Activated T-cell treated with anti-CD3 and anti-CD28 coated beads for 1 hour (primary cell): ENCODE results near the gene GALK2.
"Not testable (repeated sequence)": the region's sequence is repeated elsewhere in the genome, so short reads cannot be mapped to it uniquely, and the experiment has no call there.

Experiments
- DNase-seq: peaks from one replicate; pipeline ENCODE4 v3.0.0-alpha.2; 2020; ENCODE audit warnings: low read depth

The GALK2 gene

DNA sequence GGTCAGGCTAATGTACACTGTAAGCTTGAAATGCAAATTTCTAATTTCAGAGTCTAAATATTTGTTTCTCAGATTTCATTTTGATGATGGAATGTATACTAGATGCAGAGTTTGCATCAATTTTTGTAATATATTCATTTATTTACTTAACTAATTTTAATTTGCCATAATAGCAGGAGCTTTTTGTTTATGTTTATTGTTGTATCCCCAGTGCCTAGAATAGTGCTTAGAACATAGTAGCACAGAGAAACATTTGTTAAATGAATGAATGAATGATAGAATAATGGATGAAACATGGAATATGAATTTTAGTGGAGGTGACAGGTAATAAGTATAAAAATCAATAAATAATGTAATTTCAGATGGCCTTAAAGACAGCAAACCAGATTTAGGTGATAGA is 5.2 kb upstream of the GALK2 start:
- DNase-seq, result no peak

DNA sequence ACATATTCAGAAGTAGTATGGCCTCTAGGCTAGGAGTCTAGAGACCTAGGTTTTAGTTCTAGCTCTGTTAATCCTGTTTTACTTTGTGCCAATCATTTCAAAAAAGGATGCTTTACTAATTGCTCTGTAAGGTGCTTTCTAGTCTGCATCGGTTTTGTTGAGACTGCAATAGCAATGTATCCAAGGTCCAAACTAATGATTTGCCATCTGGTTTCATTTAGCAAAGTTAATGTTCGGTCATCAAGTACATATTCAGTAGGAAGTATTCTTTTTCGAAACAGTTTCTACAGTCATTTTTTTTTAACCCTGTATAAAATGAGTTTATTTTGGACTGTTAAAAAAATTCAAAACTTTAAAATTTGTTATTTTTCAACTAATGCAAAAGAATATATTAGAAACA is 2.0 kb upstream of the GALK2 start:
- no peak for DNase-seq

DNA sequence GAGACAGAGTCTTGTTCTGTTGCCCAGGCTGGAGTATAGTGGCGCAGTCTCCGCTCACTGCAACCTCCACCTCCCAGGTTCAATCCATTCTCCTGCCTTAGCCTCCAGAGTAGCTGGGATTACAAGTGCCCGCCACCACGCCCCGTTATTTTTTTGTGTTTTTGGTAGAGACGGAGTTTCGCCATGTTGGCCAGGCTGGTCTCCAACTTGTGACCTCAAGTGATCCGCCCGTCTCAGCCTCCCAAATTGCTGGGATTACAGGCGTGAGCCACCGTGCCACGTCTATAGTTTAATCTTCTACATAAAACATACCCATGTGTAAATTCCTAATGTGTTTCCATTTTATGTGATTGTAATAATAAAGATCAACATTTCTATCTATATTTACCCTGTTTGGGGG is 1.7 kb downstream of the GALK2 start:
- DNase-seq, result no peak

DNA sequence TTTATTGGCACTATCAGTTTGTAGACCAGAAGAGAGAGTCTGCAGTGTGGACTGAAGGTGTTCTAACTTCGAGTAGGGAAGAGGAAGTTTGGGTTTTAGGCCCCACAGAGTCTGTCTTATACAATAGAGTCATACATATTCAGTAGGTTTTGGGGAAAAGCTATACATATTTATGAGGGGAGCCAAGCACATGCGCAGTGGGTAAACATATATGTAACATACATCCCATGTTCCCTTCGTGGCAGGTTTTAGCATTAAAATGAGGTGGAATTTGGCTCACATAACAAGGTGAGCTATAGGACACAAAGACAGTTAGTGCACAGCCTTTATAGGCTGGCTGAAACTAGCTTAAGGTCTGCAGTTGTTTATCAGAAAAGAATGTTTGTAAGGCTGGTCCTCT is 4.9 kb downstream of the GALK2 start:
- DNase-seq, result no peak

DNA sequence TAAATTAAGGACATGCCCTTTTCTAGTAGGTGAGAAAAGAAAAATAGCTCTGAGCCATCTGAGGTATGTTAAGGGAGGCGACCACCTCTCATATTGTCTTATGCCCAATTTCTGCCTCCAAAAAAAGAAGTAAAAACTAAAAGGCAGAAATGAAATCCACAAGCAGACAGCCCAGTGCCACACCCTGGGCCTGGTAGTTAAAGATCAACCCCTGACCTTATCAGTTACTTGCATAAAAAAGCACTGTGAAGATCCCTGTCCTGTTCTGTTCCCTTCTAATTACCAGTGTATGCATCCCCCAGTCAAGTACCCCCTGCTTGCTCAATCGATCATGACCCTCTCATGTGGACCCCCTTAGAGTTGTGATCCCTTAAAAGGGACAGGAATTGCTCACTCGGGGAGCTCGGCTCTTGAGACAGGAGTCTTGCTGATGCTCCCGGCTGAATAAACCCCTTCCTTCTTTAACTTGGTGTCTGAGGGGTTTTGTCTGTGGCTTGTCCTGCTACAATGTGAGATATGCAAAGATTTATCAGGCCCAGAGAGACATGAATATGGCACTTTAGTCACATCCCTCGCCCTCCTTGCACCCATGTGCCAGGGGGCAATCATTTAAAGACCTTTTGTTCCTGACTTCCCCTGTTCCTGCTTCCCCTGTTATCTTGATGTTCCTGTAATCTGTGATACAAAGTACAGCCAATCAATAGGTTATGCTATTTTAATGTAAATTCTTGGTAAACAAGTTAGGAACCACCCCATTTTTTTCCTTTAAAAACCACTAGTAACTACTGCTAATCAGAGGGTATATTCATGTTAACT is 5.7 kb downstream of the GALK2 start:
- not testable (repeated sequence) for DNase-seq

DNA sequence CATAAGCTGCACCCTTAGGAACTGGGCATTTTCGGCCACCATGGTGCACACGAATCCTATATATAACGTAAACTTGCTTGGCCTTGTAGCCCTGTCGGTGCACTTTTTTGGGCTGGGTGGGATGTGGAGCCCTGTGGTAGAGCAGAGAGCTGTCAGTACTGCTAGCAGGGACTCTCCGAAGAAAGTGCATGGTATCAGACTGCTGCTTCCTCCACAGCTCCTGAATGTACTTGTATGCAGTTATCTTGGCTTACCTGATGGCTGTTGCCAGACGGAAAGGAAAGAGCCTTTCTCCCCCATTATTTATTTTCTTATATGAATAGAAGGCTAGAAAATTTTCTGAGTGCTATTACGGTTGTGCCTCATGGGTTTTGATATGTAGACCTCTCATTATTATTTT is 8.4 kb downstream of the GALK2 start:
- no peak for DNase-seq

DNA sequence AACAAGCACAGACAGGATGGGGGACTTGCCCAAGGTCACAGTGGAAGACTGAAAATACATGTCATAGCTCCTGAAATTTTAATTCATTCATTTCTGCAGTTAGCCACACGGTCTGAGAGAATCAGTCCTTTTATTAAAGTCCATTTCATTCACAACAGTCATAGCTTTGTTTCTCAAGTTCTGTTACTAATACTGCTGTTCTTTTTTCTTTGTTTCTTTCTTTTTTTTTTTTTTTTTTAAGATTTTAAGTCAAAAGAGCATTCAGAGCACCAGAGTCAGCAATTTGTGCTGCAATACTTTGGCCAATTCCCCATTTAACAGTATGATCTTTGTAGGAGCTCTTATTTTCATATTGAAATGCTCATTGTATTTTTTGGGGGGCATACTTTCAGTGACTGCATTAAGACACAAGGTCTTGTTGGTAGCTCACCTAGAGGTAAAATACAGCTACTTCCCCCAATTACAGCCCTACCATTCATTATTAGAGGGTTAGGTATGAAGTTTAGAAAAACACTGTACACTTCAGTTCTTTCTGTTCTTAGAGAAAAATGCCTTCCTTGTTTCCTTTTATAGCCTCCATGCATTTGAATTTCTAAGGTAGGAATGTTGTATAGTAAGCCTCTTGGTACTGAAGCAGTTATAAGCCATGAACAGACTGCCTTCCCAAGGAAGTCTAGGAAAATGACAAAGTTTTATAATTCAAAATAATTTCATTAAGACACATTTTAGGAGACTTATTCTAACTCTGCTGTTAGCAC is 9.6 kb downstream of the GALK2 start:
- DNase-seq, result no peak

DNA sequence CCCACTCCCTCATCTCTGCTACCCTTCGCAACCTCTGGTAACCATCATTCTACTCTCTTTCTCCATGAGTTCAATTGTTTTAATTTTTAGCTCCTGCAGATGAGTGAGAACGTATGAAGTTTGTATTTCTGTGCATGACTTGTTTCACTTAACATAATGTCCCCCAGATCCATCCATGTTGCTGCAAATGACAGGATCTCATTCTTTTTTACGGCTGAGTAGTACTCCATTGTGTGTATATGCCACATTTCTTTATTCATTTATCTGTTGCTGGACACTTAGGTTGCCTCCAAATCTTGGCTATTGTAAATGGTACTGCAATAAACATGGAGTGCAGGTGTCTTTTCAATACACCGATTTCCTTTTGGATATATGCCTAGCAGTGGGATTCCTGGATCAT is 12.1 kb downstream of the GALK2 start:
- no peak for DNase-seq

DNA sequence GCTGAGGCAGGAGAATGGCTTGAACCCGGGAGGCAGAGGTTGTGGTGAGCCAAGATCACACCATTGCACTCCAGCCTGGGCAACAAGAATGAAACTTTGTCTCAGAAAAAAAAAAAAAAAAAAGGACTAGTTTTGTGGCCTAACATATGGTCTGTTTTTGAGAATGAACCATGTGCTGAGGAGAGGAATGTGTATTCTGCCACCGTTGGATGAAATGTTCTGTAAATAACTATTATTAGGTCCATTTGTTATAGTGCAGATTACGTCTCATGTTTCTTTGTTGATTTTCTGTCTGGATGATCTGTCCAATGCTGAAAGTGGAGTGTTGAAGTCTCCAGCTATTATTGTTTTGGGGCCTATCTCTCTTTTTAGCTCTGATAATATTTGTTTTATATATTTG is 13.7 kb downstream of the GALK2 start:
- DNase-seq, result not testable (repeated sequence)

DNA sequence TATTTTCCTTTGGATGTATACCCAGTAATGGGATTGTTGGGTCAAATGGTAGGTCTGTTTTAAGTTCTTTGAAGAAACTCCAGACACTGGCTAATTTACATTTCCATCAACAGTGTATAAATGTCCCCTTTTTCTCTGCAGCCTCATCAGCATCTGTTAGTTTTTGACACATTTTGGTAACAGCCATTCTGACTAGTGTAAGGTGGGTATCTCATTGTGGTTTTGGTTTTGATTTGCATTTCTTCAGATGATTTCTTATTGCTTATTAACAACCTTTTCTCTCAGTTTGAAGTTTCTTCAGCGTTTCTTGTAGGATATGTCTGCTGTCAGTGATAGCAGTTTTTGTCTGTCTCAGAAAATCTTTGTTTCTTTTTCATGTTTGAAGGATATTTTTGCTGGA is 15.4 kb downstream of the GALK2 start:
- no peak for DNase-seq

DNA sequence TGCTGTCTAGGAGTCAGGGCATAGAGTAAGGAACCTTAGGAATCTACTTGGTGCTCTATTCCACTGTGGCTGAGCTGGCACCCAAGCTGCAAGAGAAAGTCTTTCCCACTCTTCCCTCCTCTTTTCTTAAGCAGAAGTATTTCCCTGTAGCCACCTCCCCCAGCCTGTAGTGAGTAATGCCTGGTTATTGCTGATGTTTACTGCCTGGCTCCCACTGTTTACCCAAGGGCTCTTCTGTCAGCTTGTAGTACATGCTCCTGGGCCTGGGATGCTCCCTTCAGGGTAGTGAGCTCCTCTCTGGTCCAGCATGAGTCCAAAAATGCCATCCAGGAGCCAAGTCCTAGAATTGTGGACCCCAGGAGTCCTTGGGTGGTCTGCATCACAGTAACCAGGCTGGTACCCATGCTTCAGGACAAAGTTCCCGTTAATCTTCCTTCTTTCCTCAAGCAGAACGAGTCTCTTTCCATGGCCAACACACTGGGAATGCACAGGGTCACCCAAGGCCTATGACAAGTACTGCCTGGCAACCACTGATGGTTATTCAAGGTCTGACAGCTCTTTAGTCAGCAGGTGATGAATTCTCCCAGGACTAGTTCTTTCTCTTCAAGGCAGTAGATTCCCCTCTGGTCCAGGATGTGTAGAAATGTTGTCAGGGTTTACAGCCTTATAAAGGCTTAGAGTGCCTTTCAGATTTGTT is 17.6 kb downstream of the GALK2 start:
- no peak for DNase-seq

DNA sequence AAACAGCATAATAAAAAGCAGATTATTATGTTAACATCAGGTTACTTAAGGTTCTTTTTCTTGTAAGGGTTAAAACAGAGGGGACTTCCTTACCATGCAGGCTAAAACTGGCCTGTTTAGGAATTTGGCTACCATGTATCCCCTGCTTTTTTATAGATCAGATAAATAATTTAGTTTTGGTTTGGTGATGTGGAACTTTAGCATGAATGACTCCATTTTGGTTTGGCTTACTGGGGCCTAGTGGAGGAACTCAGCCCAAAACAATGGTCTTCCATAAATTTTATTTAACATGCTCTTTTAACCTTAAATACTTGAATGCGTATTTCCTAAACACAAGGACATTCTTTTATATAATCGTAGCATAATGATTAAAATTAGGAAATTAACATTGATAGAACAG is 18.9 kb downstream of the GALK2 start:
- DNase-seq, result no peak

DNA sequence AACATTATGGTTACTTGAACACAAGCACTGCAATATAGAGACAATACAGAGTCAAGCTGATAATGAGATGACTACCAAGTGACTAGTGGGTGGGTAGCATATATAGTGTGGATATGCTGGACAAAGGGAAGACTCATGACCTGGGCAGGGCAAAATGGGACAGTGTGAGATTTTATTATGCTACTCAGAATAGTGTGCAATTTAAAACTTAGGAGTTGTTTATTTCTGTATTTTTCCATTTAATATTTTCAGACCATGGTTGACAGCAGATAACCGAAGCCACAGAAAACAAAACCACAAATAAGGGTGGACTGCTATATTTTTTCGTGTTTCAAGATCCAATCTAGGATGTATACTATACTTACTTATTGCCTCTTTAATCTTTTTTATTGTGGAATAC is 19.6 kb downstream of the GALK2 start:
- DNase-seq, result no peak

DNA sequence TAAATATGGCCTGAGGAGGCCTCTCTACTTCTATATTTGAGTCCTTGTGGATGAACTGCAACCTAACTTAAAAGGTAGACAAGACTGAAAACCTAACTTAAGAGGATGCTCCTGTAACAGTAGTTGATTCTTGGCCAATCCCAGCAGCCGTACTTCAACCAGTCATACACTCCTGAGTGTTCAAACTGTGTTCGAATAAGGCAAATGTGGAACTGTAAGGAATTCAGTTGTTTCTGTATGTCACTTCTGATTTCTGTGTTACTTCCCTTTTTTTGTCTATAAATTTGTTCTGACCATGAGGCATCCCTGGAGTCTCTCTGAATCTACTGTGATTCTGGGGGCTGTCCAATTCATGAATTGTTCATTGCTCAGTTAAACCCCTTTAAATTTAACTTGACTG is 20.5 kb downstream of the GALK2 start:
- DNase-seq, result no peak

DNA sequence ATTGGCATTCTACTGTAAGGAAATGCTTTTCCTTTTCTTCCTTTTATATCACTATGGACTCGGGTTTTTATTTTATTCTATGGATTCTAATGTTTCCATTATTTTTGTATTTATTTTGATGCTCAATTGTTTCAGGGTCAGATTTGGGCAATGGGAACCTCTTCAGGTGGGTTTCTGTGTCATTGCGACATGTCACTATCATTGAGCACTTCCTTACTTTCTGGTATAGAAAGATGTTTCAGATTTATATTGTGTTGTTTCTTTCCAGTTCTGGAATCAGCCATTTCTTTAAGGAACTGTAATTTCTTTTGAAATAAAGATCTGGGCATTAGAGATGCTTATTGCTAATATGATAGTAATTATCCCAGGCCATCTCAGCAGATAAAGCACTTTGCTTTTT is 21.8 kb downstream of the GALK2 start:
- DNase-seq, result no peak

DNA sequence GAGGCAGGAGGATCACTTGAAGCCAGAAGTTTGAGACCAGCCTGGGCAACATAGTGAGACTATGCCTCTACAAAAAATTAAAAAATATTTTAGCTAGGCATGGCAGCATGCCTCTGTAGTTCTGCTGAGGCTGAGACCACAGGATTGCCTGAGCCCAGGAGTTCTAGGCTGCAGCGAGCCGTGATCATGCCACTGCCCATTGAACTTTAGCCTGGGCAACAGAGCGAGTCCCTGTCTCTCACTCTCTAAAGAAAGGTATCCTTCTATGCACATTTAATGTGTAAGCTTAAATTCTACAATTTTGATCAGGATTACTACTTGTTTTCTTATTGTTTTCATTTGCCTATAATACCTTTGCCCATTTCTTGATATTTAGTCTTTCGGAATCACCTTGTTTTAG is 26.8 kb downstream of the GALK2 start:
- no peak for DNase-seq

DNA sequence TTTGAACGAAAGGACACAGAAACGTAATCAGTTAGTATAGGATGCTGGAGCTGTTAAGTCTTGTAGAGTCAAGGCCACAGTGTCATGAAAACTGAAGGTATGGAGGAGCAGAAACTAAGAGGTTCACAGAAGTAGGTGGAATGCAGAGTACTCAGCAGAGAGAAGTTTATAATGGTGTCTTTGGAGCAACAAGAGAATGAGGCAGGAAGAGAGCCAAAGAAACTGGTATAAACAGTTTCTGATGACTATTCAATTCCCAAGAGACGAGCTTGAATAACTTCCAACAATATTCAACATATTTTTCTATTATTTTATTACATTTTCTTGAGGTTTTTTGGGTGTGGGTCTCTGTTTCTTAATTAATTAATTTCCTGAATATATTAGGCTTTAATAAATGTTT is 29.6 kb downstream of the GALK2 start:
- no peak for DNase-seq

DNA sequence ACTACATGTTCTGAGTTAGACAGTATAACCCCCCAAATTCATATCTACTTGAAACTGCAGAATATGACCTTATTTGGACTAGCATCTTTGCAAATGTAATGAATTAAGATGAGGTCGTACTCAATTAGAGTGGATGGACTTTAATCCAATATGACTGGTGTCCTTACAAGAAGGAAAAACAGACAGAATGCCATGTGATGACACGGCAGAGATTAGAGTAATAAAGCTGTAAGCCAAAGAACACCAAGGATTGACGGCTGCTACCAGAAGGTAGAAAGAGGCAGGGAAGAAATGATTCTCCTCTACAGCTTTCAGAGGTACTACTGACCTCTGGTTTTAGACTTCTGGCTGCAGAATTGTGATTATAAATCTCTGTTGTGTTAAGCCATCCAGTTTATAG is 30.3 kb downstream of the GALK2 start:
- no peak for DNase-seq

DNA sequence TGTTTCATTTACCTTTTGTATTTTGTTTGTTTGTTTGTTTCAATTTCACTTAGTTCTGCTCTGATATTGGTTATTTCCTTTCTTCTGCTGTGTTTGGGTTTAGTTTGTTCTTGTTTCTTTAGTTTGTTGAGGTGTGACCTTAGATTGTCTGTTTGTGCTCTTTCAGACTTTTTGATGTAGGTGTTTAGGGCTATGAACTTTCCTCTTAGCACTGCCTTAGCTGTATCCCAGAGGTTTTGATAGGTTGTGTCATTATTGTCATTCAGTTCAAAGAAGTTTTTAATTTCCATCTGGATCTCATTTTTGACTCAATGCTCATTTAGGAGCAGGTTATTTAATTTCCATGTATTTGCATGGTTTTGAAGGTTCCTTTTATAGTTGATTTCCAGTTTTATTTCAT is 38.1 kb downstream of the GALK2 start:
- DNase-seq, result not testable (repeated sequence)

DNA sequence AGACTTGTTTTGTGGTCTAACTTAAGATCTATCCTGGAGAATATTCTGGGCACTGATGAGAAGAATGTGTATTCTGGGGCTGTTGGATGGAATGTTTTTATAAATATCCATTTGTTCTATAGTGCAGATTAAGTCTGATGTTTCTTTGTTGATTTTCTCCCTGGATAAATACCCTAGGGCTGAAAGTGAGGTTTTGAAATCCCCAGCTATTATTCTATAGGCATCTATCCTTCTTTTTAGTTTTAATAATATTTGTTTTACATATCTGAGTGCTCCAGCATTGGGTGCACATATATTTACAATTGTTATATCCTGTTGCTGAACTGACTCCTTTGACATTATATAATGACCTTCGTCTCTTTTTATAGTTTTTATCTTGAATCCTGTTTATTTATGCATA is 42.9 kb downstream of the GALK2 start:
- DNase-seq, result no peak

DNA sequence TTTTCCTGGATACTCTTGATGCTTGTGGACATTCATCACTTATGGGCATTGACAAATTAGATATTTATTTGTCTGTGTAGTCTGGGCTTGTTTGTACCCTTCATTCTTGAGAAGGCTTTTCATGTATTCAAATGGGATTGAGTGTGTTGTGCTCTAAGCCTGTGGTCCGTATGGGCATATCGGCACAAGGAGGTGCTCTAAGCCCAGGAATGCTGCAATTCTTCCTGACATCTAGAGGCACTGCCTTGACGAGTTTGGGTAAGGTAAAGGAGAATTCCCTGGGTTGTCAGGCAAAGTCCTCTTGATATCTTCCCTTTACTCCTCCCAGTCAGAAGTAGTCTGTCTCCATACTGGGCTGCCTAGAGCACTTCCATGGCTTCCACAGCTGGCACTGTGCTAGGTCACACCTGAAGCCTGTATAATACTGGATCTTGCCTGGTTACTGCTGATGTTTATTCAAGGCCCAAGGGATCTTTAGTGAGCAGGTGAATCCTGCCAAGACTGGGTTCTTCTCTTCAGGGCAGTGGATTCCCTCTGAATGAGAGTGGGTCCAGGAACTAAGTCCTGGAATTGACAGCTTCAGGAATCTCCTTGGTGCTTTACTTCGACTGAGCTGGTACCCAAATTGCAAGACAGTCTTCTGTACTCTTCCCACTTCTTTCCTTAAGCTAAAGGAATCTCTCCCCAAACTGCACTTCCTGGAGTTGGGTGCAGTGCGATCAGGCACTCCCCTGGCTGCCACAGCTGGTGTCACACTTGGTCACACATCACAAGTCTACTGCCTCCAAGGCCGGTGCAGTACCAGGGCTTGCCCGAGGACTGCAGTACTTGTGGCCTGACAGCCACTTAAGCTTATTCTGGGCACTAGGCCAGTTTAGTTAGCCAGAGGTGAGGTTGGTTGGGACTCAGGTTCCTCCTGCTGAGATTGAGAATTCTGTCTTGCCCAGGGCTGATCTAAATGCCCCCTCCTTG is 46.0 kb downstream of the GALK2 start:
- no peak for DNase-seq
